B cell (primary cell): ENCODE measurements around the gene CPNE2. TPM values are rescaled to one million over a fixed set of nuclear protein-coding genes. Genes with fewer than 3 reads are reported as not detected.

ENCODE experiments used
- ATAC-seq: fragments of 200-7000 bp; cut with Tn5 transposase; one replicate; pipeline ENCODE4 v1.10.0; 2021; ENCODE audit warnings: low read depth, mild to moderate bottlenecking, moderate number of reproducible peaks, moderate library complexity
- CTCF ChIA-PET: fragments of 350-600 bp; sonication (Branson Sonifier 250); formaldehyde crosslinking; loops from one replicate; lab custom pipeline; 2021; ENCODE audit warnings: antibody characterized with exemption, inconsistent platforms; lab: Charles Lee
- POLR2A ChIA-PET: fragments of 350-600 bp; sonication (Branson Sonifier 250); formaldehyde crosslinking; loops from one replicate; lab custom pipeline; 2021; ENCODE audit warnings: antibody characterized with exemption; lab: Charles Lee
- DNase-seq: peaks from one replicate; pipeline ENCODE4 v3.0.0; 2013
- H2AFZ ChIP-seq: 2 replicates; pipeline ENCODE4 v1.6.1; 2012; ENCODE audit warnings: mild to moderate bottlenecking, low read depth, low read length; ENCODE audit not compliant: insufficient read depth, poor library complexity, severe bottlenecking
- H3K27ac ChIP-seq, 2 donors: 1 replicate in 1 of 2; 2 replicates in 1 of 2; pipeline ENCODE4 v1.5.1; 2012 to 2013; ENCODE audit warnings: low read length in 2 of 2, mild to moderate bottlenecking in 2 of 2, moderate library complexity in 1 of 2
- H3K27me3 ChIP-seq, 4 experiments: fragments of 200-600 bp in 1 of 4; sonication (generic) in 1 of 4; replicated peaks in 1 of 4; 1 replicate in 2 of 4; 2 replicates in 2 of 4; pipeline versions ENCODE4 v1.6.1 to v1.7.0; 2013 to 2016; ENCODE audit warnings: low read length in 3 of 4, mild to moderate bottlenecking in 2 of 4, mixed read lengths in 1 of 4, moderate library complexity in 1 of 4; ENCODE audit not compliant: insufficient read depth in 4 of 4, control insufficient read depth in 3 of 4; ENCODE audit errors: control extremely low read depth in 1 of 4
- H3K36me3 ChIP-seq, 2 experiments: replicated peaks in 1 of 2; 1 replicate in 1 of 2; 2 replicates in 1 of 2; pipeline versions ENCODE4 v1.6.1 to v1.7.1; 2013; ENCODE audit warnings: low read length in 1 of 2; ENCODE audit not compliant: insufficient read depth in 2 of 2, control insufficient read depth in 1 of 2; ENCODE audit errors: control extremely low read depth in 1 of 2, extremely low read depth in 1 of 2
- H3K4me1 ChIP-seq, 2 donors: fragments of 200-600 bp in 1 of 2; sonication (generic) in 1 of 2; 1 replicate in 1 of 2; 2 replicates in 1 of 2; pipeline versions ENCODE4 v1.5.1 to v1.6.1; 2013 to 2017; ENCODE audit warnings: low read length in 2 of 2; ENCODE audit not compliant: control insufficient read depth in 2 of 2, insufficient read depth in 2 of 2
- H3K4me2 ChIP-seq: replicated peaks from 2 replicates; pipeline ENCODE3; 2012; ENCODE audit warnings: mild to moderate bottlenecking, low read depth, low read length; ENCODE audit not compliant: poor library complexity, severe bottlenecking
- H3K4me3 ChIP-seq, 5 experiments: fragments of 200-600 bp in 1 of 5; sonication (generic) in 1 of 5; 1 replicate in 3 of 5; 2 replicates in 2 of 5; pipeline versions ENCODE4 v1.5.1 to v1.7.0; 2011 to 2016; ENCODE audit warnings: low read length in 4 of 5, mild to moderate bottlenecking in 4 of 5, low read depth in 2 of 5, control low read depth in 1 of 5, moderate library complexity in 1 of 5; ENCODE audit not compliant: insufficient read depth in 1 of 5; ENCODE audit errors: control extremely low read depth in 1 of 5, extremely low read depth in 1 of 5
- H3K79me2 ChIP-seq: fragments of 200-600 bp; sonication (generic); one replicate; pipeline ENCODE4 v1.6.0; 2016; ENCODE audit warnings: low read length; ENCODE audit not compliant: control insufficient read depth, insufficient read depth
- H3K9ac ChIP-seq: fragments of 200-600 bp; sonication (generic); 2 replicates; pipeline ENCODE4 v1.6.1; 2017; ENCODE audit warnings: mild to moderate bottlenecking, low read length, moderate library complexity
- H3K9me3 ChIP-seq, 3 donors: one replicate each; pipeline versions ENCODE4 v1.6.1 to v1.7.1; 2013; ENCODE audit warnings: low read length in 2 of 3; ENCODE audit not compliant: control insufficient read depth in 2 of 3, insufficient read depth in 1 of 3; ENCODE audit errors: control extremely low read depth in 1 of 3
- H4K20me1 ChIP-seq: 2 replicates; pipeline ENCODE4 v1.6.0; 2012; ENCODE audit warnings: mild to moderate bottlenecking, low read length; ENCODE audit not compliant: insufficient read depth, control insufficient read depth, poor library complexity, severe bottlenecking
- H3K27ac Mint-ChIP-seq: one replicate; pipeline ENCODE4 v1.8.0; 2021; ENCODE audit warnings: mixed read lengths
- H3K27me3 Mint-ChIP-seq: one replicate; pipeline ENCODE4 v1.8.0; 2021; ENCODE audit warnings: mixed read lengths
- H3K4me1 Mint-ChIP-seq: one replicate; pipeline ENCODE4 v1.8.0; 2021; ENCODE audit warnings: mixed read lengths
- H3K4me3 Mint-ChIP-seq: one replicate; pipeline ENCODE4 v1.8.0; 2021; ENCODE audit warnings: mixed read lengths
- H3K9me3 Mint-ChIP-seq: one replicate; pipeline ENCODE4 v1.8.0; 2022; ENCODE audit warnings: mixed read lengths; ENCODE audit not compliant: insufficient read depth
- EZH2 ChIP-seq: IDR thresholded peaks from 2 replicates; pipeline ENCODE4 v1.6.1; 2012; ENCODE audit warnings: borderline replicate concordance, low read depth, mild to moderate bottlenecking, moderate library complexity, low read length; ENCODE audit not compliant: insufficient read depth, poor library complexity, severe bottlenecking
- WGBS: methylation state at CpG from one replicate; pipeline ENCODE4 v1.1.5; 2013; ENCODE audit warnings: missing lambda C conversion rate; ENCODE audit not compliant: insufficient coverage; 5-methylcytosine and 5-hydroxymethylcytosine counted together
- intact Hi-C: fragments of 100-400 bp; cut with micrococcal nuclease; formaldehyde crosslinking; loops from one replicate; pipeline ENCODE4 v1.10.0; 2022
- polyA plus RNA-seq: library from polyadenylated mRNA; depleted of rRNA; stranded (reverse); fragments of >200 nt; gene quantifications from 2 replicates; pipeline ENCODE4 v1.2.3, GENCODE V29; 2012
- total RNA-seq, 2 donors: library from RNA; stranded (reverse); fragments of 120-200 nt in 1 of 2; gene quantifications; 1 replicate in 1 of 2; 2 replicates in 1 of 2; pipeline versions ENCODE4 v1.2.3 to v1.2.4, GENCODE V29; 2013 to 2022
- TF ChIP-seq, protein P1 (sequence below): fragments of 200-600 bp; IDR thresholded peaks from one replicate; pipeline ENCODE4 v1.8.0; 2022; ENCODE audit warnings: antibody characterized with exemption, mild to moderate bottlenecking

Gene CPNE2
- total and polyA plus RNA-seq, 2 donors (not counting 1 experiment from before 2014, with no cell fraction given), result 1.5 to 2.9 TPM

DNA sequence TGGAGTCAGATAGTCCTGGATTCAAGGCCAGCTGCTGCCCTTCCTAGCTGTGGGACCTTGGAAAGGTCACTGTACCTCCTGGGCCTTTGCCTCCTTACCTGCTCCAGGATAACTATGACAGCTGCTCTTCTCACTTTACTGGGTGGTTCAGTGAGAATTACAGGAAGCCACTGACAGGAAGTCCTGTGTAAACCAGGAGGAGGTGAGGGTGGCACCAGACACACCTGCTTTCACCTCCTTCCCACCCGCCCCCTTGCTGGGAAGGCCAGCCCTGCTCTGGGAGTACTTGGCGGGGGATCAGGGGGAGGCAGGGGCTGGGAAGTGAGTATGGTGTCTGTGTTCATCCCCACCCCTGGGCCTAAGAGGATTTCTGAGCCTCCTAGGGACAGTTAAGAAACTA, 42.6 kb downstream of the CPNE2 start:
- Histone ChIP-seq H3K27me3 (no peaks in the 10 kb centered on the region), H3K4me3 (peak overlapping the region in 3 of 5 experiments; percentile 11 to 46 (median 21)), H2AFZ (peak overlapping the region; percentile 73), H3K79me2 (no peaks in the 10 kb centered on the region), H3K36me3 (no peaks in the 10 kb centered on the region), H3K9ac (peak overlapping the region; percentile 43), H3K27ac (peak overlapping the region; percentile 38 to 72), H4K20me1 (no peaks in the 10 kb centered on the region), H3K4me2 (peak overlapping the region; percentile 75), H3K9me3 (no peaks in the 10 kb centered on the region), H3K4me1 (peaks cover 26 to 33% of the 10 kb centered on the region in 2 donors)
- peak; percentile 47 for DNase-seq
- H3K9me3 Mint-ChIP-seq, result no peaks in the 10 kb centered on the region
- peak overlapping the region; percentile 81 for H3K27ac Mint-ChIP-seq
- peaks cover 41% of the 10 kb centered on the region for H3K4me1 Mint-ChIP-seq
- POLR2A ChIA-PET, result interaction anchor here (0.8 kb wide), 1 partner anchor 51 kb away, joined by 3 read pairs; the partner anchor contains the start of gene PSME3IP1
- 50% methylated on average over 1 of the region's 2 CpGs for WGBS
- peak; percentile 35 for ATAC-seq
- peak overlapping the region; percentile 26 for H3K4me3 Mint-ChIP-seq
- intact Hi-C loops, result no loop called here
- CTCF ChIA-PET, result interaction anchor here (1.0 kb wide), 1 partner anchor 43 kb away, joined by 4 read pairs; the partner anchor contains the start of gene CPNE2
- TF ChIP-seq, protein P1, sequence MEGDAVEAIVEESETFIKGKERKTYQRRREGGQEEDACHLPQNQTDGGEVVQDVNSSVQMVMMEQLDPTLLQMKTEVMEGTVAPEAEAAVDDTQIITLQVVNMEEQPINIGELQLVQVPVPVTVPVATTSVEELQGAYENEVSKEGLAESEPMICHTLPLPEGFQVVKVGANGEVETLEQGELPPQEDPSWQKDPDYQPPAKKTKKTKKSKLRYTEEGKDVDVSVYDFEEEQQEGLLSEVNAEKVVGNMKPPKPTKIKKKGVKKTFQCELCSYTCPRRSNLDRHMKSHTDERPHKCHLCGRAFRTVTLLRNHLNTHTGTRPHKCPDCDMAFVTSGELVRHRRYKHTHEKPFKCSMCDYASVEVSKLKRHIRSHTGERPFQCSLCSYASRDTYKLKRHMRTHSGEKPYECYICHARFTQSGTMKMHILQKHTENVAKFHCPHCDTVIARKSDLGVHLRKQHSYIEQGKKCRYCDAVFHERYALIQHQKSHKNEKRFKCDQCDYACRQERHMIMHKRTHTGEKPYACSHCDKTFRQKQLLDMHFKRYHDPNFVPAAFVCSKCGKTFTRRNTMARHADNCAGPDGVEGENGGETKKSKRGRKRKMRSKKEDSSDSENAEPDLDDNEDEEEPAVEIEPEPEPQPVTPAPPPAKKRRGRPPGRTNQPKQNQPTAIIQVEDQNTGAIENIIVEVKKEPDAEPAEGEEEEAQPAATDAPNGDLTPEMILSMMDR, result no peak
- no peak for TF ChIP-seq EZH2
- no peaks in the 10 kb centered on the region for H3K27me3 Mint-ChIP-seq

DNA sequence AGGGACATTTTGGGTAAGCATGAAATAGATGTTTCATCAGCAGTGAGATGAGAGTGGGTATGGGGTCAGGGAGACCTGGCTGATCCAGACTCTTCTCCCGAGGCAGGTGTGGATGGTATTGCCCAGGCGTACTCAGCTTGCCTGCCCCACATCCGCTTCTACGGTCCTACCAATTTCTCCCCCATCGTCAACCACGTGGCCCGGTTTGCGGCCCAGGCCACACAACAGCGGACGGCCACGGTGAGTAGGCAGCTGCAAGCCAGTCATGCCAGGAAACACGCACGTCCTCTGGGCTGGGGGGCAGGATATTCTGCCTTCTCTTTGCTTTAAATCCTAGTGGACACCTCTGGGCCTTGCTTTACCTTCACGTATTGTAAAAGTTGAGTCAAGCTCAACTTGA, 44.7 kb downstream of the CPNE2 start:
- WGBS, result 98% methylated on average over 13 of the region's 14 CpGs

More for the DNA sequence above, 44.7 kb downstream of the CPNE2 start:
- H3K4me3 ChIP-seq, result no peak overlapping the region
- TF ChIP-seq, protein P1, result no peak
- TF ChIP-seq EZH2, result no peak
- no peak overlapping the region for H3K9ac ChIP-seq
- H2AFZ ChIP-seq, result no peak overlapping the region
- no peaks in the 10 kb centered on the region for H4K20me1 ChIP-seq
- Mint-ChIP-seq H3K9me3 (no peaks in the 10 kb centered on the region), H3K27me3 (no peaks in the 10 kb centered on the region), H3K27ac (no peak overlapping the region), H3K4me1 (peaks cover 56% of the 10 kb centered on the region), H3K4me3 (no peak overlapping the region)
- no peaks in the 10 kb centered on the region for H3K9me3 ChIP-seq
- CTCF ChIA-PET, result no interaction called here
- no peaks in the 10 kb centered on the region for H3K27me3 ChIP-seq
- H3K36me3 ChIP-seq, result no peaks in the 10 kb centered on the region
- intact Hi-C loops, result no loop called here
- no peak overlapping the region for H3K27ac ChIP-seq
- POLR2A ChIA-PET, result no interaction called here
- H3K4me1 ChIP-seq, result peaks cover 46 to 49% of the 10 kb centered on the region in 2 donors
- H3K79me2 ChIP-seq, result no peaks in the 10 kb centered on the region
- DNase-seq (no peak), ATAC-seq (no peak)
- no peak overlapping the region for H3K4me2 ChIP-seq
